ENCODE results near the gene POLA1.

DNA sequence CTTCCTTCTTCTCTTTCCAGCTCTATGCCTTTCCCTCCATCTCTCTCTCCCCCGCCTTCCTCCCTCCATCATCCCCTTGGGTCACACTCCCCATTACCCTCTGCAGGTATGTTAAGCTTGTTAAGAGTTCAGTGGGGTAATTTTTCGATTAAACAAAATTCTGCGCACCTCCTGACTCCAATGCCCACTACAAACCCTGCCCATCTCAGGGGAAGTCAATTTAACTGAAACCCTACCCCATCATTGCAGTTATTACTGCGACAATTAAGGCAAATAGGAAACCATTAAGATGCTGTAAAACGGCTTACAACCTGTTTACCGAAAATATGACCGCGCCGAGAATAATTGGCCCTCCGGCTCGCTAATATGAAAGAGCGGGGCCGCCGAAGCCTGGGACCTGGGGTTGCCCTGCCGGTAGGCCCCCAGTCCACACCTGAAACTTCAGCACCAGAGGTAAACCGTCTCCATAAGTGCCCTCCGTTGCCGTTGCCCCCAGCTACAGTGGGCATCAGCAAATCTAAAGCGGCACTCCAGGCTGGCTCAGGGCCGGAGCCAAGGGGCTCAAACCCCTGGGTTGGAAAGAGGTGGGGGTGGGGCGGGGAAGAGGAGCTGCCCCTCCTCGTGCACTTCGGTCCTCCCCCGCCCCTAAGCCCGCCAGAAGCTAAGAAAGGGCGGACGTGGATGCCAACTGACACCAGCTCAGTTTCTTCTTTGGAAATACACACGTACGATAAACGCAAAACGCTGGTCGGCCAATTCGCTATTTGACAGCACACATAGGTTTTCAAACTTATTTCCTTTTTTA lies 317.3 kb downstream of the POLA1 start:
- TF ChIP-seq, protein P1, sequence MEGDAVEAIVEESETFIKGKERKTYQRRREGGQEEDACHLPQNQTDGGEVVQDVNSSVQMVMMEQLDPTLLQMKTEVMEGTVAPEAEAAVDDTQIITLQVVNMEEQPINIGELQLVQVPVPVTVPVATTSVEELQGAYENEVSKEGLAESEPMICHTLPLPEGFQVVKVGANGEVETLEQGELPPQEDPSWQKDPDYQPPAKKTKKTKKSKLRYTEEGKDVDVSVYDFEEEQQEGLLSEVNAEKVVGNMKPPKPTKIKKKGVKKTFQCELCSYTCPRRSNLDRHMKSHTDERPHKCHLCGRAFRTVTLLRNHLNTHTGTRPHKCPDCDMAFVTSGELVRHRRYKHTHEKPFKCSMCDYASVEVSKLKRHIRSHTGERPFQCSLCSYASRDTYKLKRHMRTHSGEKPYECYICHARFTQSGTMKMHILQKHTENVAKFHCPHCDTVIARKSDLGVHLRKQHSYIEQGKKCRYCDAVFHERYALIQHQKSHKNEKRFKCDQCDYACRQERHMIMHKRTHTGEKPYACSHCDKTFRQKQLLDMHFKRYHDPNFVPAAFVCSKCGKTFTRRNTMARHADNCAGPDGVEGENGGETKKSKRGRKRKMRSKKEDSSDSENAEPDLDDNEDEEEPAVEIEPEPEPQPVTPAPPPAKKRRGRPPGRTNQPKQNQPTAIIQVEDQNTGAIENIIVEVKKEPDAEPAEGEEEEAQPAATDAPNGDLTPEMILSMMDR (IDR thresholded peaks at IDR 0.05), result no peak
- no peak for TF ChIP-seq POLR2A (IDR thresholded peaks at IDR 0.05)
